ENCODE measurements around the gene RBFOX2. TPM values are rescaled to one million over a fixed set of nuclear protein-coding genes. Genes with fewer than 3 reads are reported as not detected.
"Not testable (repeated sequence)": the region's sequence is repeated elsewhere in the genome, so short reads cannot be mapped to it uniquely, and the experiment has no call there.

RBFOX2 gene
- total and polyA plus RNA-seq, 2 of the 13 experiments (the other 11 are each of a cell fraction or from before 2014, with no cell fraction given), result 37.3 to 40.4 TPM

- TF ChIP-seq PAXIP1 (CRISPR knock-in tag; conservative IDR thresholded peaks at IDR 0.05), result peak; percentile 34; the same call in 1 of the 2 replicates
- TF ChIP-seq FOXP1 (IDR thresholded peaks at IDR 0.05); NR2F6 (CRISPR knock-in tag; IDR thresholded peaks at IDR 0.05); SOX6 (IDR thresholded peaks at IDR 0.05): not testable (repeated sequence)
- TF ChIP-seq FOXP1 (CRISPR knock-in tag; IDR thresholded peaks at IDR 0.05), result peak; percentile 58; the same call in 1 of the 2 replicates
- TF ChIP-seq NR2F6 (IDR thresholded peaks at IDR 0.05), result 0 out of 2 replicates have a peak, but pooled peaks have one; percentile 19
- peak; percentile 75 for TF ChIP-seq POGZ (CRISPR knock-in tag; IDR thresholded peaks at IDR 0.05)
- peak; percentile 35; the same call in 1 of the 2 replicates for TF ChIP-seq SOX6 (CRISPR knock-in tag; IDR thresholded peaks at IDR 0.05)
- peak; percentile 42; the same call in 1 of the 2 replicates for TF ChIP-seq CEBPB (IDR thresholded peaks at IDR 0.05; ENCODE audit: borderline replicate concordance, low read depth, low read length)
Measured at GRCh38 chr22:35993727-35994126, 34.9 kb downstream of the RBFOX2 start (continued).

GRCh38 chr22:35993048-35993714 is 35.4 kb downstream of the RBFOX2 start:
- H4K20me1 ChIP-seq (ENCODE audit: insufficient read depth, low read length), result no peaks in the 10 kb centered on the region
- H2AFZ ChIP-seq (ENCODE audit: low read length), result no peak overlapping the region
- H3K9ac ChIP-seq (ENCODE audit: insufficient read depth, low read depth, low read length), result no peak overlapping the region
- no peak overlapping the region for H3K4me3 ChIP-seq (replicated peaks in 1 of 3; ENCODE audit: insufficient read depth in 1 of 3, low read depth in 2 of 3, low read length in 3 of 3)
- BruUV-seq (replicated peaks), result no TSS peak
- 93% methylated on average over 3 of the region's 3 CpGs for WGBS (ENCODE audit: low lambda C conversion rate)
- H3K4me2 ChIP-seq (ENCODE audit: low read depth, low read length), result no peak overlapping the region
- H3K9me3 ChIP-seq (ENCODE audit: low read length), result no peaks in the 10 kb centered on the region
- ChIA-PET CTCF (ENCODE audit: low intra/inter-chr PET ratio, low total read pairs) (no interaction called here), POLR2A (no interaction called here)
- peaks cover 0 to 5% of the 10 kb centered on the region in 2 experiments; a peak in 2 of 5 replicates for H3K36me3 ChIP-seq (replicated peaks in 1 of 2; ENCODE audit: control insufficient read depth in 1 of 2, insufficient read depth in 2 of 2, low read length in 2 of 2)
- H3K27me3 ChIP-seq (ENCODE audit: control insufficient read depth in 1 of 2, insufficient read depth in 2 of 2, low read length in 2 of 2), result no peaks in the 10 kb centered on the region
- FAIRE-seq (no peak), ATAC-seq (no peak), DNase-seq (ENCODE audit: low spot score) (no peak)
- H3K4me1 ChIP-seq (ENCODE audit: insufficient read depth, low read length), result peaks cover 62% of the 10 kb centered on the region
- H3K27ac ChIP-seq (ENCODE audit: extremely low read length, insufficient read depth, low read length), result no peak overlapping the region
- peaks cover 7% of the 10 kb centered on the region for H3K79me2 ChIP-seq (ENCODE audit: insufficient read depth, low read length)
- intact Hi-C loops (cut with micrococcal nuclease; ENCODE audit: unreplicated experiment), result no loop called here
- in situ Hi-C loops (cut with HindIII; ENCODE audit: extremely low pct_ligation_motif_present, low pct_unique_long_range_greater_than_20kb), result no loop called here
- TF ChIP-seq ISL2 (CRISPR knock-in tag; IDR thresholded peaks at IDR 0.05) (no peak), ZNF275 (CRISPR knock-in tag; IDR thresholded peaks at IDR 0.05; ENCODE audit: borderline replicate concordance) (no peak), HOXA3 (CRISPR knock-in tag; IDR thresholded peaks at IDR 0.05) (no peak), ZNF253 (CRISPR knock-in tag; IDR thresholded peaks at IDR 0.05; ENCODE audit: borderline replicate concordance) (no peak), CBFB (CRISPR knock-in tag; IDR thresholded peaks at IDR 0.05) (no peak), ZBTB43 (CRISPR knock-in tag; conservative IDR thresholded peaks at IDR 0.05) (no peak), FOXK2 (IDR thresholded peaks at IDR 0.05) (no peak), ZNF724P (CRISPR knock-in tag; IDR thresholded peaks at IDR 0.05; ENCODE audit: borderline replicate concordance) (no peak), SNRNP70 (IDR thresholded peaks at IDR 0.05; ENCODE audit: low read depth, low read length) (no peak), HOXA5 (CRISPR knock-in tag; IDR thresholded peaks at IDR 0.05) (no peak), SIN3A (IDR thresholded peaks at IDR 0.05; ENCODE audit: borderline replicate concordance, low read depth, low read length) (no peak)
